Smooth muscle cell (in vitro differentiated cells): ENCODE results near the gene LTK. TPM values are rescaled to one million over a fixed set of nuclear protein-coding genes. Genes with fewer than 3 reads are reported as not detected.

Experiments used
- DNase-seq: peaks from one replicate; lab custom pipeline; 2025; ENCODE audit not compliant: unreplicated experiment; lab: John Stamatoyannopoulos, UW
- H2AFZ ChIP-seq: fragments of 200-600 bp; sonication (generic); 2 replicates; pipeline ENCODE4 v1.6.0; 2016; ENCODE audit warnings: antibody characterized with exemption, low read depth, mild to moderate bottlenecking
- H3F3A ChIP-seq: fragments of 200-600 bp; sonication (generic); 2 replicates; pipeline ENCODE4 v1.6.0; 2017; ENCODE audit warnings: antibody characterized with exemption, low read depth
- H3K27ac ChIP-seq: fragments of 200-600 bp; sonication (generic); 2 replicates; pipeline ENCODE4 v1.5.1; 2016; ENCODE audit warnings: low read depth, mild to moderate bottlenecking
- H3K27me3 ChIP-seq: fragments of 200-600 bp; sonication (generic); 2 replicates; pipeline ENCODE4 v1.6.1; 2016; ENCODE audit warnings: low read depth, mild to moderate bottlenecking
- H3K36me3 ChIP-seq: fragments of 200-600 bp; sonication (generic); 2 replicates; pipeline ENCODE4 v1.5.1; 2016; ENCODE audit warnings: low read depth
- H3K4me1 ChIP-seq: fragments of 200-600 bp; sonication (generic); 2 replicates; pipeline ENCODE4 v1.5.1; 2016; ENCODE audit warnings: low read depth
- H3K4me2 ChIP-seq: fragments of 200-600 bp; sonication (generic); 2 replicates; pipeline ENCODE4 v1.6.0; 2016; ENCODE audit warnings: mild to moderate bottlenecking
- H3K4me3 ChIP-seq: fragments of 200-600 bp; sonication (generic); 2 replicates; pipeline ENCODE4 v1.5.1; 2016; ENCODE audit warnings: mild to moderate bottlenecking
- H3K79me2 ChIP-seq: fragments of 200-600 bp; sonication (generic); 2 replicates; pipeline ENCODE4 v1.6.0; 2016; ENCODE audit warnings: low read depth, mild to moderate bottlenecking
- H3K9ac ChIP-seq: fragments of 200-600 bp; sonication (generic); 2 replicates; pipeline ENCODE4 v1.6.0; 2016; ENCODE audit warnings: low read depth
- H3K9me3 ChIP-seq: fragments of 200-600 bp; sonication (generic); replicated peaks from 2 replicates; pipeline ENCODE4 v1.5.1; 2016; ENCODE audit warnings: low read depth
- H4K20me1 ChIP-seq: fragments of 200-600 bp; sonication (generic); 2 replicates; pipeline ENCODE4 v1.6.0; 2016; ENCODE audit warnings: low read depth
- WGBS: methylation state at CpG from one replicate; pipeline ENCODE4 v1.1.7; 2016; ENCODE audit warnings: low lambda C conversion rate; 5-methylcytosine and 5-hydroxymethylcytosine counted together
- polyA plus RNA-seq: library from polyadenylated mRNA; unstranded; fragments of >200 nt; fragmentation: Nextera tagmentation; extraction: Ambion mirVana; gene quantifications from 2 replicates; pipeline ENCODE4 v1.2.1, GENCODE V29; 2016
- total RNA-seq: library from RNA; depleted of rRNA; stranded (reverse); fragments of >200 nt; gene quantifications from 2 replicates; pipeline ENCODE4 v1.2.3, GENCODE V29; 2014
- TF ChIP-seq, protein P1 (sequence below): fragments of 200-600 bp; sonication (generic); IDR thresholded peaks from 2 replicates; pipeline ENCODE4 v1.5.1; 2017; ENCODE audit warnings: borderline replicate concordance, mild to moderate bottlenecking, antibody characterized with exemption; ENCODE audit not compliant: insufficient read depth, poor library complexity, severe bottlenecking

Gene LTK
- total and polyA plus RNA-seq, 2 experiments from 2014 or later, result 1.2 to 1.6 TPM

- 1% methylated on average over 25 of the region's 60 CpGs for WGBS
- Histone ChIP-seq H3K36me3 (no peaks in the 10 kb centered on the region), H4K20me1 (no peaks in the 10 kb centered on the region), H2AFZ (peak within 1 kb of the TSS; percentile 78), H3K4me3 (peak within 1 kb of the TSS; percentile 56), H3K4me1 (peaks cover 22% of the 10 kb centered on the region), H3K9ac (peak within 1 kb of the TSS; percentile 25), H3K27me3 (peaks cover 44% of the 10 kb centered on the region), H3K79me2 (no peaks in the 10 kb centered on the region), H3K9me3 (no peaks in the 10 kb centered on the region), H3K27ac (peak within 1 kb of the TSS; percentile 73), H3K4me2 (peak within 1 kb of the TSS; percentile 91), H3F3A (peaks cover 13% of the 10 kb centered on the region)
- peak; percentile 82 for DNase-seq
- TF ChIP-seq, protein P1, sequence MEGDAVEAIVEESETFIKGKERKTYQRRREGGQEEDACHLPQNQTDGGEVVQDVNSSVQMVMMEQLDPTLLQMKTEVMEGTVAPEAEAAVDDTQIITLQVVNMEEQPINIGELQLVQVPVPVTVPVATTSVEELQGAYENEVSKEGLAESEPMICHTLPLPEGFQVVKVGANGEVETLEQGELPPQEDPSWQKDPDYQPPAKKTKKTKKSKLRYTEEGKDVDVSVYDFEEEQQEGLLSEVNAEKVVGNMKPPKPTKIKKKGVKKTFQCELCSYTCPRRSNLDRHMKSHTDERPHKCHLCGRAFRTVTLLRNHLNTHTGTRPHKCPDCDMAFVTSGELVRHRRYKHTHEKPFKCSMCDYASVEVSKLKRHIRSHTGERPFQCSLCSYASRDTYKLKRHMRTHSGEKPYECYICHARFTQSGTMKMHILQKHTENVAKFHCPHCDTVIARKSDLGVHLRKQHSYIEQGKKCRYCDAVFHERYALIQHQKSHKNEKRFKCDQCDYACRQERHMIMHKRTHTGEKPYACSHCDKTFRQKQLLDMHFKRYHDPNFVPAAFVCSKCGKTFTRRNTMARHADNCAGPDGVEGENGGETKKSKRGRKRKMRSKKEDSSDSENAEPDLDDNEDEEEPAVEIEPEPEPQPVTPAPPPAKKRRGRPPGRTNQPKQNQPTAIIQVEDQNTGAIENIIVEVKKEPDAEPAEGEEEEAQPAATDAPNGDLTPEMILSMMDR, result no peak
Measured at GRCh38 chr15:41493205-41493901, 20.3 kb downstream of the LTK start, which contains the start of gene ITPKA. TSS of gene ITPKA (plus strand) at chr15:41493874. CDS start at chr15:41493928, 54 bp downstream.

GRCh38 chr15:41492597-41493204 is 20.9 kb downstream of the LTK start:
- no peaks in the 10 kb centered on the region for H3K9me3 ChIP-seq
- H3K4me2 ChIP-seq, result peak overlapping the region; percentile 91
- peaks cover 38% of the 10 kb centered on the region for H3K27me3 ChIP-seq
- no peaks in the 10 kb centered on the region for H3K79me2 ChIP-seq
- peak overlapping the region; percentile 56 for H3K4me3 ChIP-seq
- WGBS, result 2% methylated on average over 15 of the region's 15 CpGs
- peak overlapping the region; percentile 25 for H3K9ac ChIP-seq
- TF ChIP-seq, protein P1, result no peak
- H3K27ac ChIP-seq, result peak overlapping the region; percentile 73
- peaks cover 22% of the 10 kb centered on the region for H3K4me1 ChIP-seq
- no peaks in the 10 kb centered on the region for H4K20me1 ChIP-seq
- DNase-seq, result no peak
- H3F3A ChIP-seq, result peaks cover 13% of the 10 kb centered on the region
- peak overlapping the region; percentile 57 for H2AFZ ChIP-seq
- no peaks in the 10 kb centered on the region for H3K36me3 ChIP-seq

DNA sequence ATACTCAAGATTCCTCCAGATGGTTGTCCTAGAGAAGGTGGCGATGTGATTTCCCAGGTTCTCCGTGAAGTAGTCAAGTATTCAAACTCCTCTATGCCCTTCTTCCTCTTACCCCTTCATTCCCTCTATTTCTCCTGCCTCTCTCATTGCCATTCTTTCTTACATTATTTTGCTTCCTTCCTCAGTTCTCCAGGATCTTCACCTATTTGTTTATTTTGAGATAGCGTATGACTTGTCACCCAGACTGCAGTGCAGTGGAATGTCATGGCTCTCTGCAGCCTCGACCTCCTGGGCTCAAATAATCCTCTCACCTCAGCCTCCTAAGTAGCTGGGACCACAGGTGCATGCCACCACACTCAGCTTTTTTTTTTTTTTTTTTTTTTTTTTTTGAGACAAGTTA is 21.7 kb downstream of the LTK start:
- Histone ChIP-seq H3K79me2 (no peaks in the 10 kb centered on the region), H3F3A (peaks cover 13% of the 10 kb centered on the region), H3K9ac (no peak overlapping the region), H3K27me3 (peaks cover 30% of the 10 kb centered on the region), H4K20me1 (no peaks in the 10 kb centered on the region), H3K4me1 (peaks cover 22% of the 10 kb centered on the region), H3K4me2 (no peak overlapping the region), H2AFZ (no peak overlapping the region), H3K9me3 (no peaks in the 10 kb centered on the region), H3K27ac (no peak overlapping the region), H3K36me3 (no peaks in the 10 kb centered on the region), H3K4me3 (no peak overlapping the region)
- 90% methylated on average over 4 of the region's 4 CpGs for WGBS
- TF ChIP-seq, protein P1, result no peak
- no peak for DNase-seq

GRCh38 chr15:41490355-41490754 is 23.3 kb downstream of the LTK start:
- peaks cover 13% of the 10 kb centered on the region for H3F3A ChIP-seq
- TF ChIP-seq, protein P1, result no peak
- no peak overlapping the region for H3K9ac ChIP-seq
- WGBS, result 19% methylated on average over 4 of the region's 4 CpGs
- H3K27me3 ChIP-seq, result peaks cover 14% of the 10 kb centered on the region
- H3K27ac ChIP-seq, result peak overlapping the region; percentile 75
- H3K9me3 ChIP-seq, result no peaks in the 10 kb centered on the region
- H3K4me3 ChIP-seq, result no peak overlapping the region
- H3K4me2 ChIP-seq, result peak overlapping the region; percentile 40
- no peak for DNase-seq
- no peaks in the 10 kb centered on the region for H3K36me3 ChIP-seq
- peaks cover 22% of the 10 kb centered on the region for H3K4me1 ChIP-seq
- no peak overlapping the region for H2AFZ ChIP-seq
- H4K20me1 ChIP-seq, result no peaks in the 10 kb centered on the region
- no peaks in the 10 kb centered on the region for H3K79me2 ChIP-seq
